OCI-LY7 (cell line): ENCODE data around the gene APOL1. TPM values are rescaled to one million over a fixed set of nuclear protein-coding genes. Genes with fewer than 3 reads are reported as not detected.
A peak's percentile ranks its signal among the peaks of the same experiment; 100 is the strongest.

ENCODE experiments used
- BruUV-seq: library from RNA; stranded (reverse); fragments of 400-500 nt; replicated peaks from 2 replicates; lab custom pipeline; 2021; lab: Mats Ljungman, UMichigan
- CTCF ChIA-PET: fragments of 300-600 bp; sonication (Branson Sonifier 250); formaldehyde crosslinking; loops from one replicate; lab custom pipeline; 2022; ENCODE audit warnings: antibody characterized with exemption; ENCODE audit not compliant: unreplicated experiment; lab: Charles Lee
- POLR2A ChIA-PET: fragments of 300-600 bp; sonication (Branson Sonifier 250); formaldehyde crosslinking; loops from one replicate; lab custom pipeline; 2022; ENCODE audit warnings: antibody characterized with exemption; lab: Charles Lee
- DNase-seq: peaks from one replicate; pipeline ENCODE4 v3.0.0-alpha.2; 2015; ENCODE audit warnings: low spot score
- H2AFZ ChIP-seq: fragments of 200-600 bp; sonication (generic), shearing (Covaris generic); 2 replicates; pipeline ENCODE4 v1.6.1; 2014; ENCODE audit warnings: mild to moderate bottlenecking, antibody characterized with exemption, low read length, moderate library complexity
- H3K27ac ChIP-seq: fragments of 200-600 bp; sonication (generic); 2 replicates; pipeline ENCODE4 v1.5.1; 2014; ENCODE audit warnings: mixed run types, low read depth, mild to moderate bottlenecking, moderate library complexity, low read length, inconsistent platforms; ENCODE audit not compliant: poor library complexity, severe bottlenecking
- H3K36me3 ChIP-seq: fragments of 200-600 bp; sonication (generic); 2 replicates; pipeline ENCODE4 v1.6.1; 2014; ENCODE audit warnings: mild to moderate bottlenecking, antibody characterized with exemption, low read length, moderate library complexity, mixed read lengths; ENCODE audit not compliant: insufficient read depth
- H3K4me1 ChIP-seq: fragments of 200-600 bp; sonication (generic); 2 replicates; pipeline ENCODE4 v1.5.1; 2014; ENCODE audit warnings: mild to moderate bottlenecking, low read length; ENCODE audit not compliant: insufficient read depth, poor library complexity, severe bottlenecking
- H3K4me2 ChIP-seq: fragments of 200-600 bp; sonication (generic); 2 replicates; pipeline ENCODE4 v1.6.1; 2014; ENCODE audit warnings: mild to moderate bottlenecking, low read length
- H3K4me3 ChIP-seq: fragments of 200-600 bp; sonication (generic); 2 replicates; pipeline ENCODE4 v1.5.1; 2014; ENCODE audit warnings: mild to moderate bottlenecking, low read depth, low read length; ENCODE audit not compliant: poor library complexity, severe bottlenecking
- H3K79me2 ChIP-seq: fragments of 200-600 bp; sonication (generic); 2 replicates; pipeline ENCODE4 v1.6.1; 2016; ENCODE audit warnings: low read depth, mild to moderate bottlenecking, low read length, moderate library complexity, mixed read lengths; ENCODE audit not compliant: insufficient read depth
- H3K9me2 ChIP-seq: fragments of 200-600 bp; sonication (generic); 2 replicates; pipeline ENCODE4 v1.6.1; 2016; ENCODE audit warnings: mild to moderate bottlenecking, low read length, mixed read lengths; ENCODE audit not compliant: insufficient read depth
- H3K9me3 ChIP-seq: fragments of 200-600 bp; sonication (generic); 2 replicates; pipeline ENCODE4 v1.6.1; 2014; ENCODE audit warnings: mild to moderate bottlenecking, mixed run types, low read length, mixed read lengths
- H4K20me1 ChIP-seq: fragments of 200-600 bp; sonication (generic); 2 replicates; pipeline ENCODE4 v1.6.1; 2014; ENCODE audit warnings: mild to moderate bottlenecking, antibody characterized with exemption, low read length, moderate library complexity, mixed read lengths; ENCODE audit not compliant: insufficient read depth
- CTCF ChIP-seq: fragments of 200-600 bp; sonication (generic); conservative IDR thresholded peaks from 2 replicates; pipeline ENCODE4 v1.5.1; 2014; ENCODE audit warnings: mild to moderate bottlenecking, antibody characterized with exemption, low read length, moderate library complexity, mixed read lengths
- EZH2phosphoT487 ChIP-seq: fragments of 200-600 bp; sonication (generic); IDR thresholded peaks from 2 replicates; pipeline ENCODE4 v1.6.1; 2018; ENCODE audit warnings: low read depth, borderline replicate concordance, mild to moderate bottlenecking, mixed run types, antibody characterized with exemption, low read length, moderate library complexity, mixed read lengths
- intact Hi-C: fragments of 100-400 bp; cut with micrococcal nuclease; formaldehyde crosslinking; loops from one replicate; pipeline ENCODE4 v1.10.0; 2022; ENCODE audit not compliant: unreplicated experiment
- total RNA-seq, 2 experiments: library from RNA; depleted of rRNA in 1 of 2; stranded (reverse); fragments of >200 nt in 1 of 2; shearing (Covaris generic) in 1 of 2; gene quantifications; 2 replicates each; pipeline ENCODE4 v1.2.3, GENCODE V29; 2014 to 2022

The APOL1 gene
- total RNA-seq, 2 experiments from 2014 or later: 0.42 to 0.47 TPM

GRCh38 chr22:36274531-36274930 lies 21.6 kb downstream of the APOL1 start:
- no peak overlapping the region for H2AFZ ChIP-seq
- ChIA-PET POLR2A (interaction anchor here (2.5 kb wide), 1 partner anchor 9 kb away, joined by 8 read pairs; no protein-coding TSS in a partner anchor), CTCF (no interaction called here)
- BruUV-seq: no TSS peak
- H3K4me2 ChIP-seq: no peak overlapping the region
- H3K4me1 ChIP-seq: peaks cover 9% of the 10 kb centered on the region
- no peaks in the 10 kb centered on the region for H3K9me3 ChIP-seq
- H3K4me3 ChIP-seq: no peak overlapping the region
- peaks cover 5% of the 10 kb centered on the region; the same call in 1 of the 2 replicates for H3K36me3 ChIP-seq
- intact Hi-C loops: no loop called here
- no peak for TF ChIP-seq EZH2phosphoT487
- no peak for TF ChIP-seq CTCF
- no peaks in the 10 kb centered on the region for H3K9me2 ChIP-seq
- no peak overlapping the region for H3K27ac ChIP-seq
- no peaks in the 10 kb centered on the region for H3K79me2 ChIP-seq
- DNase-seq: no peak
- H4K20me1 ChIP-seq: no peaks in the 10 kb centered on the region

- no peaks in the 10 kb centered on the region for H3K79me2 ChIP-seq
Measured at GRCh38 chr22:36277482-36278291, 24.8 kb downstream of the APOL1 start.

More at GRCh38 chr22:36277482-36278291, 24.8 kb downstream of the APOL1 start:
- H4K20me1 ChIP-seq: no peaks in the 10 kb centered on the region
- ChIA-PET POLR2A (interaction anchor here (1.2 kb wide), 1 partner anchor 13 kb away, joined by 3 read pairs; no protein-coding TSS in a partner anchor), CTCF (interaction anchor here (0.6 kb wide), 1 partner anchor 47 kb away, joined by 4 read pairs; no protein-coding TSS in a partner anchor)
- no peaks in the 10 kb centered on the region for H3K9me2 ChIP-seq
- intact Hi-C loops: loop anchor here (2.0 kb wide), 1 partner anchor 83 kb away; no protein-coding TSS in a partner anchor
- no peak overlapping the region for H3K4me3 ChIP-seq
- H3K27ac ChIP-seq: no peak overlapping the region
- no peak overlapping the region for H3K4me2 ChIP-seq
- TF ChIP-seq CTCF: peak; percentile 84
- TF ChIP-seq EZH2phosphoT487: no peak
- no peaks in the 10 kb centered on the region for H3K9me3 ChIP-seq
- peaks cover 29% of the 10 kb centered on the region for H3K36me3 ChIP-seq
- peak; percentile 72 for DNase-seq
- H3K4me1 ChIP-seq: peaks cover 9% of the 10 kb centered on the region
- H2AFZ ChIP-seq: no peak overlapping the region
- BruUV-seq: no TSS peak
